CD14-positive monocyte (primary cell): ENCODE data around the gene SMIM32. TPM values are rescaled to one million over a fixed set of nuclear protein-coding genes. Genes with fewer than 3 reads are reported as not detected.

Experiments
- DNase-seq, 3 donors: peaks; one replicate each; pipeline ENCODE4 v3.0.0-alpha.2; 2011 to 2022
- H2AFZ ChIP-seq: 2 replicates; pipeline ENCODE4 v1.6.0; 2012; ENCODE audit warnings: mild to moderate bottlenecking, low read depth, low read length, inconsistent platforms; ENCODE audit not compliant: insufficient read depth, poor library complexity, severe bottlenecking
- H3K27ac ChIP-seq, 2 donors: 1 replicate in 1 of 2; 2 replicates in 1 of 2; pipeline ENCODE4 v1.5.1; 2012 to 2013; ENCODE audit warnings: low read length in 2 of 2, control low read depth in 1 of 2, inconsistent platforms in 1 of 2, low read depth in 1 of 2, mild to moderate bottlenecking in 1 of 2
- H3K27me3 ChIP-seq, 2 donors: one replicate each; pipeline versions ENCODE4 v1.6.0 to v1.6.1; 2011 to 2013; ENCODE audit warnings: low read length in 2 of 2; ENCODE audit not compliant: control insufficient read depth in 2 of 2, insufficient read depth in 2 of 2
- H3K36me3 ChIP-seq, 2 donors: replicated peaks in 1 of 2; 1 replicate in 1 of 2; 2 replicates in 1 of 2; pipeline versions ENCODE4 v1.5.1 to v1.6.1; 2012 to 2013; ENCODE audit warnings: low read length in 2 of 2, control low read depth in 1 of 2, inconsistent platforms in 1 of 2, mild to moderate bottlenecking in 1 of 2; ENCODE audit not compliant: insufficient read depth in 2 of 2, control insufficient read depth in 1 of 2
- H3K4me1 ChIP-seq, 2 donors: 1 replicate in 1 of 2; 2 replicates in 1 of 2; pipeline versions ENCODE4 v1.5.1 to v1.6.1; 2012 to 2013; ENCODE audit warnings: low read length in 2 of 2, control low read depth in 1 of 2, inconsistent platforms in 1 of 2, mild to moderate bottlenecking in 1 of 2, moderate library complexity in 1 of 2; ENCODE audit not compliant: insufficient read depth in 2 of 2, control insufficient read depth in 1 of 2
- H3K4me2 ChIP-seq: replicated peaks from 2 replicates; pipeline ENCODE3; 2012; ENCODE audit warnings: low read length, moderate library complexity, mild to moderate bottlenecking; ENCODE audit not compliant: poor library complexity, severe bottlenecking; ENCODE audit errors: extremely low read depth
- H3K4me3 ChIP-seq, 3 experiments: fragments of 200-600 bp in 1 of 3; sonication (generic) in 1 of 3; replicated peaks in 1 of 3; 1 replicate in 2 of 3; 2 replicates in 1 of 3; pipeline ENCODE4 v1.5.1; 2011 to 2013; ENCODE audit warnings: low read length in 3 of 3, mild to moderate bottlenecking in 3 of 3, control low read depth in 2 of 3, low read depth in 2 of 3, inconsistent platforms in 1 of 3, moderate library complexity in 1 of 3
- H3K79me2 ChIP-seq: 2 replicates; pipeline ENCODE4 v1.6.0; 2012; ENCODE audit warnings: mild to moderate bottlenecking, control low read depth, inconsistent platforms, low read length, moderate library complexity; ENCODE audit not compliant: insufficient read depth
- H3K9ac ChIP-seq: 2 replicates; pipeline ENCODE4 v1.6.0; 2017; ENCODE audit warnings: low read length, mild to moderate bottlenecking; ENCODE audit not compliant: insufficient read depth, poor library complexity, severe bottlenecking
- H3K9me3 ChIP-seq, 2 donors: replicated peaks in 1 of 2; 1 replicate in 1 of 2; 2 replicates in 1 of 2; pipeline versions ENCODE4 v1.5.1 to v1.6.1; 2012 to 2013; ENCODE audit warnings: low read length in 2 of 2, control low read depth in 1 of 2; ENCODE audit not compliant: control insufficient read depth in 1 of 2, insufficient read depth in 1 of 2
- H4K20me1 ChIP-seq: 2 replicates; pipeline ENCODE4 v1.6.0; 2012; ENCODE audit warnings: mild to moderate bottlenecking, low read length, control low read depth, moderate library complexity; ENCODE audit not compliant: insufficient read depth
- H3K27ac Mint-ChIP-seq, 7 donors: one replicate each; pipeline ENCODE4 v1.8.0; 2020; ENCODE audit warnings: mild to moderate bottlenecking in 7 of 7, mixed read lengths in 7 of 7, moderate library complexity in 6 of 7, inconsistent platforms in 2 of 7
- H3K27me3 Mint-ChIP-seq, 3 donors: one replicate each; pipeline ENCODE4 v1.8.0; 2021 to 2022; ENCODE audit warnings: low read depth in 3 of 3, mild to moderate bottlenecking in 3 of 3, mixed read lengths in 3 of 3, moderate library complexity in 3 of 3, inconsistent platforms in 1 of 3
- H3K36me3 Mint-ChIP-seq, 2 donors: one replicate each; pipeline ENCODE4 v1.8.0; 2020; ENCODE audit warnings: mixed read lengths in 2 of 2, inconsistent platforms in 1 of 2, mild to moderate bottlenecking in 1 of 2
- H3K4me1 Mint-ChIP-seq: one replicate; pipeline ENCODE4 v1.8.0; 2020; ENCODE audit warnings: mild to moderate bottlenecking, mixed read lengths
- H3K4me3 Mint-ChIP-seq, 2 donors: one replicate each; pipeline ENCODE4 v1.8.0; 2020; ENCODE audit warnings: mild to moderate bottlenecking in 2 of 2, mixed read lengths in 2 of 2, moderate library complexity in 1 of 2
- H3K9me3 Mint-ChIP-seq, 7 donors: one replicate each; pipeline ENCODE4 v1.8.0; 2020 to 2022; ENCODE audit warnings: mixed read lengths in 7 of 7, mild to moderate bottlenecking in 6 of 7, moderate library complexity in 6 of 7, inconsistent platforms in 2 of 7
- WGBS: methylation state at CpG from one replicate; pipeline ENCODE4 v1.1.5; 2013; ENCODE audit warnings: missing lambda C conversion rate; ENCODE audit not compliant: insufficient coverage; 5-methylcytosine and 5-hydroxymethylcytosine counted together
- intact Hi-C, 2 donors: fragments of 100-400 bp; cut with micrococcal nuclease; formaldehyde crosslinking; loops; one replicate each; pipeline versions ENCODE4 v1.15.0 to v1.15.1; 2023
- polyA plus RNA-seq, 3 donors: library from polyadenylated mRNA; depleted of rRNA in 1 of 3; unstranded in 2 of 3; stranded (reverse) in 1 of 3; fragments of 300-500 nt in 2 of 3; fragments of >200 nt in 1 of 3; fragmentation: Illumina TruSeq in 2 of 3; gene quantifications; 1 replicate in 2 of 3; 2 replicates in 1 of 3; pipeline ENCODE4 v1.2.3, GENCODE V29; 2012 to 2021
- TF ChIP-seq, protein P1 (sequence below): fragments of 200-600 bp; IDR thresholded peaks from one replicate; pipeline ENCODE4 v1.8.0; 2022; ENCODE audit warnings: antibody characterized with exemption, mild to moderate bottlenecking

Gene SMIM32
- polyA plus RNA-seq, 3 donors: not detected

DNA sequence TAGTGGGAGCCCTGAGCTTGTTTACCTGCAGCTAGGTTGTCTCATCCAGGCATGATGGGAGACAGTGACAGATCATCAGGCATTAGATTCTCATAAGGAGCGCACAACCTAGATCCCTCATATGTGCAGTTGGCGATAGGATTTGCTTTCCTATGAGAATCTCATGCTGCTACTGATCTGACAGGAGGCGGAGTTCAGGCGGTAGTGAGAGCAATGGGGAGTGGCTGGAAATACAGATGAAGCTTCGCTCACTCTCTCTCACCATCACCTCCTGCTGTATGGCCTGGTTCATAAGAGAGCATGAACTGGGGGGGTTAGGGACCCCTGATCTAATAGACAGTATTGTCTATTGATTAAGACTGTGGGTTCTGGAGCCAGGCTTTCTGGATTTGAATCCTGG is 35.4 kb downstream of the SMIM32 start:
- no peaks in the 10 kb centered on the region for H3K4me1 Mint-ChIP-seq
- TF ChIP-seq, protein P1, sequence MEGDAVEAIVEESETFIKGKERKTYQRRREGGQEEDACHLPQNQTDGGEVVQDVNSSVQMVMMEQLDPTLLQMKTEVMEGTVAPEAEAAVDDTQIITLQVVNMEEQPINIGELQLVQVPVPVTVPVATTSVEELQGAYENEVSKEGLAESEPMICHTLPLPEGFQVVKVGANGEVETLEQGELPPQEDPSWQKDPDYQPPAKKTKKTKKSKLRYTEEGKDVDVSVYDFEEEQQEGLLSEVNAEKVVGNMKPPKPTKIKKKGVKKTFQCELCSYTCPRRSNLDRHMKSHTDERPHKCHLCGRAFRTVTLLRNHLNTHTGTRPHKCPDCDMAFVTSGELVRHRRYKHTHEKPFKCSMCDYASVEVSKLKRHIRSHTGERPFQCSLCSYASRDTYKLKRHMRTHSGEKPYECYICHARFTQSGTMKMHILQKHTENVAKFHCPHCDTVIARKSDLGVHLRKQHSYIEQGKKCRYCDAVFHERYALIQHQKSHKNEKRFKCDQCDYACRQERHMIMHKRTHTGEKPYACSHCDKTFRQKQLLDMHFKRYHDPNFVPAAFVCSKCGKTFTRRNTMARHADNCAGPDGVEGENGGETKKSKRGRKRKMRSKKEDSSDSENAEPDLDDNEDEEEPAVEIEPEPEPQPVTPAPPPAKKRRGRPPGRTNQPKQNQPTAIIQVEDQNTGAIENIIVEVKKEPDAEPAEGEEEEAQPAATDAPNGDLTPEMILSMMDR: no peak
- no peak overlapping the region for H3K4me3 Mint-ChIP-seq
- Histone ChIP-seq H2AFZ (no peak overlapping the region), H3K36me3 (peaks cover 46 to 75% of the 10 kb centered on the region in 2 donors), H3K4me2 (no peak overlapping the region), H3K9me3 (no peaks in the 10 kb centered on the region), H4K20me1 (peaks cover 13% of the 10 kb centered on the region), H3K9ac (no peak overlapping the region), H3K4me3 (no peak overlapping the region), H3K79me2 (no peaks in the 10 kb centered on the region), H3K27me3 (no peaks in the 10 kb centered on the region), H3K4me1 (no peaks in the 10 kb centered on the region), H3K27ac (no peak overlapping the region)
- H3K36me3 Mint-ChIP-seq: peaks cover 52 to 69% of the 10 kb centered on the region in 2 donors
- H3K9me3 Mint-ChIP-seq: peaks cover 0 to 1% (median 0%) of the 10 kb centered on the region in 7 donors
- no peak overlapping the region for H3K27ac Mint-ChIP-seq
- WGBS: no CpG with 5 or more reads among the region's 5 CpGs
- peaks cover 0 to 2% (median 0%) of the 10 kb centered on the region in 3 donors for H3K27me3 Mint-ChIP-seq
- intact Hi-C loops: no loop called here
- DNase-seq: no peak

- H4K20me1 ChIP-seq: peaks cover 30% of the 10 kb centered on the region
- no peak overlapping the region for H3K27ac Mint-ChIP-seq
- no peak overlapping the region for H2AFZ ChIP-seq
- no peak overlapping the region for H3K4me3 ChIP-seq
- DNase-seq: no peak
- TF ChIP-seq, protein P1: no peak
- H3K36me3 ChIP-seq: peaks cover 37 to 73% of the 10 kb centered on the region in 2 donors
- H3K9me3 ChIP-seq: no peaks in the 10 kb centered on the region
- peaks cover 10% of the 10 kb centered on the region for H3K79me2 ChIP-seq
- no peak overlapping the region for H3K9ac ChIP-seq
- no peak overlapping the region for H3K4me2 ChIP-seq
- H3K27ac ChIP-seq: no peak overlapping the region
- no peaks in the 10 kb centered on the region for H3K4me1 ChIP-seq
- no peaks in the 10 kb centered on the region for H3K27me3 Mint-ChIP-seq
- no peak overlapping the region for H3K4me3 Mint-ChIP-seq
- H3K36me3 Mint-ChIP-seq: peaks cover 55 to 68% of the 10 kb centered on the region in 2 donors
- peaks cover 0 to 1% (median 0%) of the 10 kb centered on the region in 7 donors for H3K9me3 Mint-ChIP-seq
- H3K4me1 Mint-ChIP-seq: no peaks in the 10 kb centered on the region
- no peaks in the 10 kb centered on the region for H3K27me3 ChIP-seq
- WGBS: 100% methylated on average over 1 of the region's 1 CpG
- intact Hi-C loops: no loop called here
Measured at GRCh38 chr5:136155761-136156160, 37.2 kb downstream of the SMIM32 start.
